ENCODE data around the gene SCN5A.

GRCh38 chr3:38549486-38549885 lies 100.0 kb downstream of the SCN5A start:
- no peak for TF ChIP-seq CTCF (IDR thresholded peaks at IDR 0.05 in 8 of 11, conservative IDR thresholded peaks at IDR 0.05 in 3 of 11)
- no peak for TF ChIP-seq POLR2A (IDR thresholded peaks at IDR 0.05)
- no peak for TF ChIP-seq POLR2AphosphoS5 (IDR thresholded peaks at IDR 0.05)
